Nephron progenitor cell (in vitro differentiated cells): Measurements from ENCODE around the gene PDE4D.

Experiments
- DNase-seq: peaks from one replicate; pipeline ENCODE4 v3.0.0; 2021
- H3K27ac Mint-ChIP-seq: 2 replicates; pipeline ENCODE4 v1.8.0; 2021; ENCODE audit warnings: mild to moderate bottlenecking, moderate library complexity, mixed read lengths
- H3K27me3 Mint-ChIP-seq: 2 replicates; pipeline ENCODE4 v1.8.0; 2021; ENCODE audit warnings: mild to moderate bottlenecking, low read depth, mixed read lengths; ENCODE audit not compliant: poor library complexity
- H3K36me3 Mint-ChIP-seq: 2 replicates; pipeline ENCODE4 v1.8.0; 2021; ENCODE audit warnings: low read depth, mixed read lengths
- H3K4me1 Mint-ChIP-seq: 2 replicates; pipeline ENCODE4 v1.8.0; 2021; ENCODE audit warnings: mixed read lengths
- H3K4me3 Mint-ChIP-seq: 2 replicates; pipeline ENCODE4 v1.8.0; 2021; ENCODE audit warnings: mild to moderate bottlenecking, moderate library complexity, mixed read lengths
- H3K9me3 Mint-ChIP-seq: 2 replicates; pipeline ENCODE4 v1.8.0; 2021; ENCODE audit warnings: mild to moderate bottlenecking, moderate library complexity, mixed read lengths
- CTCF ChIP-seq: fragments of 200-600 bp; sonication (generic); IDR thresholded peaks from 2 replicates; pipeline ENCODE4 v1.5.0; 2021; ENCODE audit warnings: antibody characterized with exemption

The PDE4D gene

GRCh38 chr5:59446356-59446755 lies 447.2 kb downstream of the PDE4D start:
- Mint-ChIP-seq H3K36me3 (no peaks in the 10 kb centered on the region), H3K4me3 (no peak overlapping the region), H3K9me3 (peaks cover 12% of the 10 kb centered on the region), H3K4me1 (no peaks in the 10 kb centered on the region), H3K27me3 (peaks cover 4% of the 10 kb centered on the region), H3K27ac (no peak overlapping the region)
- TF ChIP-seq CTCF, result no peak
- DNase-seq, result no peak

GRCh38 chr5:59445741-59446140 lies 447.8 kb downstream of the PDE4D start:
- Mint-ChIP-seq H3K4me1 (no peaks in the 10 kb centered on the region), H3K9me3 (peaks cover 12% of the 10 kb centered on the region), H3K4me3 (no peak overlapping the region), H3K36me3 (no peaks in the 10 kb centered on the region), H3K27me3 (peaks cover 4% of the 10 kb centered on the region), H3K27ac (no peak overlapping the region)
- DNase-seq, result no peak
- no peak for TF ChIP-seq CTCF

DNA sequence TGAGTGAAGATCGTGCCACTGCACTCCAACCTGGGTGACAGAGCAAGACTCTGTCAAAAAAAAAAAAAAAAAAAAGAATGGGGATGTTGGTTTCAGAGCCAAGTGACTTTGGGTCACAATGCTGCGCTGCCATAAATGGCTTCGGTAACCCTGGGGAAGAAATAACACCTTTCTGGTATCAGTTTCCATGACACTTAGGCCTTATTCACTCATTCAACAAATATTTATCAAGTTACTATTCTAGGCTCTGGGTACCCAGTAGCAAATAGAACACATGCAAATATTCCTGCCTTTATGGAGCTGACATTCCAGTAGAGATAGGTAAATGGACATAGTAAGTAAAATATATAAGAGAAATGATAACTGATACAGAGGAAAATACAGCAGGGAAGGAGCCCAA lies 454.2 kb downstream of the PDE4D start:
- Mint-ChIP-seq H3K9me3 (no peaks in the 10 kb centered on the region), H3K36me3 (no peaks in the 10 kb centered on the region), H3K4me1 (no peaks in the 10 kb centered on the region), H3K27ac (no peak overlapping the region), H3K4me3 (no peak overlapping the region), H3K27me3 (no peaks in the 10 kb centered on the region)
- no peak for TF ChIP-seq CTCF
- no peak for DNase-seq

- H3K27ac Mint-ChIP-seq, result no peak overlapping the region
- no peaks in the 10 kb centered on the region for H3K27me3 Mint-ChIP-seq
- no peaks in the 10 kb centered on the region for H3K36me3 Mint-ChIP-seq
- no peak for TF ChIP-seq CTCF
- no peaks in the 10 kb centered on the region for H3K9me3 Mint-ChIP-seq
- no peak for DNase-seq
- no peak overlapping the region for H3K4me3 Mint-ChIP-seq
- no peaks in the 10 kb centered on the region for H3K4me1 Mint-ChIP-seq
Measured at GRCh38 chr5:59437176-59437575, 456.4 kb downstream of the PDE4D start.

- no peak for DNase-seq
- H3K4me3 Mint-ChIP-seq, result no peak overlapping the region
- H3K9me3 Mint-ChIP-seq, result no peaks in the 10 kb centered on the region
- H3K27ac Mint-ChIP-seq, result no peak overlapping the region
- TF ChIP-seq CTCF, result no peak
- no peaks in the 10 kb centered on the region for H3K36me3 Mint-ChIP-seq
- H3K4me1 Mint-ChIP-seq, result no peaks in the 10 kb centered on the region
- no peaks in the 10 kb centered on the region for H3K27me3 Mint-ChIP-seq
Measured at GRCh38 chr5:59436364-59437148, 457.0 kb downstream of the PDE4D start.

- no peak for DNase-seq
- Mint-ChIP-seq H3K4me3 (no peak overlapping the region), H3K27ac (no peak overlapping the region), H3K27me3 (no peaks in the 10 kb centered on the region), H3K9me3 (no peaks in the 10 kb centered on the region), H3K36me3 (no peaks in the 10 kb centered on the region), H3K4me1 (no peaks in the 10 kb centered on the region)
- no peak for TF ChIP-seq CTCF
Measured at GRCh38 chr5:59433174-59433573, 460.4 kb downstream of the PDE4D start.
